Suprapubic skin (tissue), 3 donors: ENCODE data around the gene USP7.

Experiments
- CTCF ChIP-seq, 2 donors: fragments of 200-600 bp in 1 of 2; fragments of 450-650 bp in 1 of 2; sonication (generic) in 1 of 2; IDR thresholded peaks; one replicate each; pipeline ENCODE4 v1.5.1; 2016 to 2019; ENCODE audit warnings: antibody characterized with exemption in 2 of 2, mild to moderate bottlenecking in 1 of 2, moderate library complexity in 1 of 2
- EP300 ChIP-seq: sonication (generic); formaldehyde crosslinking; IDR thresholded peaks from one replicate; pipeline ENCODE4 v1.6.1; 2017; ENCODE audit warnings: antibody characterized with exemption
- POLR2A ChIP-seq, 2 donors: fragments of 450-650 bp; IDR thresholded peaks; one replicate each; pipeline ENCODE4 v1.6.1; 2017; ENCODE audit warnings: antibody characterized with exemption in 2 of 2, mild to moderate bottlenecking in 2 of 2, moderate library complexity in 2 of 2

DNA sequence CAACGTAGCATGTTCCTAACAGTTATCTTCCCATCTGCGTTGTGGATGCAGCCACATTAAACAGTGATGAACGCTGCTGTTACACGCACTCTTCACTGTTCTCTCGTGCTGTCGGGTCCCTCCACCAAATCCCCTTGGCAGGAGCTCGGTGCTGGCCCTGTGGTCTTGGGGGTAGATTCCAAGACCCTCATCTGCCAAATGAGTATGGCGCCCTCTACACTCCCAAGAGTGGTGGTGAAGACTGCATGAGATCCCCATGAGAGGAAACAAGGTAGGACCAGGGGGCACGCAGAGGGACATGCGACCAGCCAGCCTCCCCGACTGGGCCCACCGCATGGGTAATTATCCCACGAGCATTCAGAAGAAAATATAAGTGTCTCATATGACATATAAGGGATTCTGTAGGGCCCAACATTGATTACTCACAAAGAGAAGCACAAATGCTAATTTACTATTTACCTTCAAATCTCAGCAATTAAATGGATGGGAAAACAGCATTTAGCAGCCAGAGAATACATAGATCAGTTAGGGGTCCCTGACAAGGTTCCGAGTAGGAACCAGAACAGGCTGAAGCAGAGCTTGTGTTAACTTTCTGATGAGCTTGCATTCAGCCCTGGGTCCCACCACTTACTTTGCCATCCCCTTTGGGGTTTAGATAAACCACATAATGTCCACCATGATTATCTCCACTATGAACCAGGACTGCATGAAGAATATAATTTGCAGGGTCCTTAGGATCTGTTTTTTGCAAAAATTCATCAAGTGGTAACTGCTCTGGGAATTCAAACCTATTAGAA lies 57.7 kb downstream of the USP7 start:
- TF ChIP-seq CTCF (IDR thresholded peaks at IDR 0.05) (no peak), POLR2A (IDR thresholded peaks at IDR 0.05) (no peak), EP300 (no peak)
